ENCODE data around the gene BCO2.
A peak's percentile ranks its signal among the peaks of the same experiment; 100 is the strongest.
"Not testable (repeated sequence)": the region's sequence is repeated elsewhere in the genome, so short reads cannot be mapped to it uniquely, and the experiment has no call there.

BCO2 gene

GRCh38 chr11:112161012-112161411 lies 14.3 kb upstream of the BCO2 start:
- DNase-seq (ENCODE audit: low read depth): peak; percentile 36
- TF ChIP-seq CTCF (IDR thresholded peaks at IDR 0.05; ENCODE audit: low read length, missing control alignments): no peak
- H3K4me3 ChIP-seq (replicated peaks; ENCODE audit: low read depth, low read length): no peak overlapping the region

GRCh38 chr11:112162200-112162599 lies 13.1 kb upstream of the BCO2 start:
- DNase-seq (ENCODE audit: low read depth); H3K4me3 ChIP-seq (replicated peaks; ENCODE audit: low read depth, low read length): not testable (repeated sequence)

- no peak for DNase-seq (ENCODE audit: low read depth)
- no peak for TF ChIP-seq CTCF (IDR thresholded peaks at IDR 0.05; ENCODE audit: low read length, missing control alignments)
- no peak overlapping the region for H3K4me3 ChIP-seq (replicated peaks; ENCODE audit: low read depth, low read length)
These were observed 12.4 kb upstream of the BCO2 start for GRCh38 chr11:112162761-112163546.

GRCh38 chr11:112163875-112164685 lies 11.2 kb upstream of the BCO2 start, which contains the start of gene IL18:
Gene IL18, minus strand, starts transcription at chr11:112164094. Its CDS starts 9,041 bp downstream, at chr11:112155053.
- DNase-seq (ENCODE audit: low read depth): no peak
- H3K4me3 ChIP-seq (replicated peaks; ENCODE audit: low read depth, low read length): no peak within 1 kb of the TSS
- TF ChIP-seq CTCF (IDR thresholded peaks at IDR 0.05; ENCODE audit: low read length, missing control alignments): no peak

- no peak for DNase-seq (ENCODE audit: low read depth)
- H3K4me3 ChIP-seq (replicated peaks; ENCODE audit: low read depth, low read length): no peak overlapping the region
- TF ChIP-seq CTCF (IDR thresholded peaks at IDR 0.05; ENCODE audit: low read length, missing control alignments): no peak
These were observed 10.3 kb upstream of the BCO2 start for GRCh38 chr11:112165049-112165448.

GRCh38 chr11:112166562-112166961 lies 8.8 kb upstream of the BCO2 start:
- TF ChIP-seq CTCF (IDR thresholded peaks at IDR 0.05; ENCODE audit: low read length, missing control alignments): no peak
- H3K4me3 ChIP-seq (replicated peaks; ENCODE audit: low read depth, low read length): no peak overlapping the region
- peak; percentile 41 for DNase-seq (ENCODE audit: low read depth)

GRCh38 chr11:112167145-112167544 lies 8.2 kb upstream of the BCO2 start, which contains the start of gene TEX12:
Gene TEX12, plus strand, starts transcription at chr11:112167372. Its CDS starts 1,897 bp downstream, at chr11:112169269.
- no peak for TF ChIP-seq CTCF (IDR thresholded peaks at IDR 0.05; ENCODE audit: low read length, missing control alignments)
- no peak for DNase-seq (ENCODE audit: low read depth)
- no peak within 1 kb of the TSS for H3K4me3 ChIP-seq (replicated peaks; ENCODE audit: low read depth, low read length)
